Progenitor cell of endocrine pancreas (in vitro differentiated cells): Measurements from ENCODE around the gene COQ4. TPM values are rescaled to one million over a fixed set of nuclear protein-coding genes. Genes with fewer than 3 reads are reported as not detected.

ENCODE experiments used
- DNase-seq: peaks from one replicate; pipeline ENCODE4 v3.0.0; 2021; ENCODE audit warnings: low spot score; ENCODE audit not compliant: unreplicated experiment
- H3K27ac Mint-ChIP-seq: 2 replicates; pipeline ENCODE4 v1.8.0; 2021; ENCODE audit warnings: mild to moderate bottlenecking, moderate library complexity, mixed read lengths
- H3K27me3 Mint-ChIP-seq: 2 replicates; pipeline ENCODE4 v1.8.0; 2021; ENCODE audit warnings: mixed read lengths
- H3K36me3 Mint-ChIP-seq: 2 replicates; pipeline ENCODE4 v1.8.0; 2022; ENCODE audit warnings: mixed read lengths; ENCODE audit not compliant: insufficient read depth
- H3K4me1 Mint-ChIP-seq: 2 replicates; pipeline ENCODE4 v1.8.0; 2021; ENCODE audit warnings: low read depth, mixed read lengths
- H3K4me3 Mint-ChIP-seq: 2 replicates; pipeline ENCODE4 v1.8.0; 2021; ENCODE audit warnings: low read depth, mild to moderate bottlenecking, moderate library complexity, mixed read lengths
- H3K9me3 Mint-ChIP-seq: 2 replicates; pipeline ENCODE4 v1.8.0; 2021; ENCODE audit warnings: low read depth, mixed read lengths
- CTCF ChIP-seq: fragments of 200-600 bp; sonication (generic); IDR thresholded peaks from one replicate; pipeline ENCODE4 v1.5.0; 2021; ENCODE audit warnings: antibody characterized with exemption, mild to moderate bottlenecking; ENCODE audit not compliant: unreplicated experiment
- total RNA-seq: library from RNA; stranded (reverse); gene quantifications from 2 replicates; pipeline ENCODE4 v1.2.1, GENCODE V29; 2021

The COQ4 gene
- total RNA-seq, 1 donor from 2014 or later = 64.5 TPM

- no peaks in the 10 kb centered on the region for H3K36me3 Mint-ChIP-seq
- no peaks in the 10 kb centered on the region for H3K4me1 Mint-ChIP-seq
- no peaks in the 10 kb centered on the region for H3K27me3 Mint-ChIP-seq
- no peak overlapping the region for H3K4me3 Mint-ChIP-seq
- no peak for TF ChIP-seq CTCF
- no peaks in the 10 kb centered on the region for H3K9me3 Mint-ChIP-seq
- DNase-seq = no peak
- no peak overlapping the region for H3K27ac Mint-ChIP-seq
These were observed 26.1 kb upstream of the COQ4 start for GRCh38 chr9:128296340-128297220.

GRCh38 chr9:128297221-128297773 is 25.3 kb upstream of the COQ4 start:
- no peaks in the 10 kb centered on the region for H3K36me3 Mint-ChIP-seq
- DNase-seq = no peak
- TF ChIP-seq CTCF = no peak
- no peak overlapping the region for H3K4me3 Mint-ChIP-seq
- H3K27me3 Mint-ChIP-seq = no peaks in the 10 kb centered on the region
- H3K4me1 Mint-ChIP-seq = no peaks in the 10 kb centered on the region
- H3K27ac Mint-ChIP-seq = no peak overlapping the region
- no peaks in the 10 kb centered on the region for H3K9me3 Mint-ChIP-seq

- Mint-ChIP-seq H3K4me3 (no peak overlapping the region), H3K27ac (peak overlapping the region; percentile 78), H3K27me3 (no peaks in the 10 kb centered on the region), H3K9me3 (no peaks in the 10 kb centered on the region), H3K36me3 (no peaks in the 10 kb centered on the region), H3K4me1 (no peaks in the 10 kb centered on the region)
- TF ChIP-seq CTCF = no peak
- no peak for DNase-seq
These were observed 23.8 kb upstream of the COQ4 start for GRCh38 chr9:128298535-128299482.

- Mint-ChIP-seq H3K27me3 (no peaks in the 10 kb centered on the region), H3K4me3 (no peak overlapping the region), H3K9me3 (no peaks in the 10 kb centered on the region)
These were observed 18.3 kb upstream of the COQ4 start for GRCh38 chr9:128304136-128304970.

More at GRCh38 chr9:128304136-128304970, 18.3 kb upstream of the COQ4 start:
- no peaks in the 10 kb centered on the region for H3K4me1 Mint-ChIP-seq
- no peak for DNase-seq
- no peak overlapping the region for H3K27ac Mint-ChIP-seq
- no peak for TF ChIP-seq CTCF
- H3K36me3 Mint-ChIP-seq = peaks cover 2% of the 10 kb centered on the region
